ENCODE measurements around the gene TMEM181.
A peak's percentile ranks its signal among the peaks of the same experiment; 100 is the strongest.
"Not testable (repeated sequence)": the region's sequence is repeated elsewhere in the genome, so short reads cannot be mapped to it uniquely, and the experiment has no call there.

The TMEM181 gene

GRCh38 chr6:158660333-158660754 is 100.5 kb downstream of the TMEM181 start:
- peak; percentile 65 for DNase-seq (ENCODE audit: low spot score)

DNA sequence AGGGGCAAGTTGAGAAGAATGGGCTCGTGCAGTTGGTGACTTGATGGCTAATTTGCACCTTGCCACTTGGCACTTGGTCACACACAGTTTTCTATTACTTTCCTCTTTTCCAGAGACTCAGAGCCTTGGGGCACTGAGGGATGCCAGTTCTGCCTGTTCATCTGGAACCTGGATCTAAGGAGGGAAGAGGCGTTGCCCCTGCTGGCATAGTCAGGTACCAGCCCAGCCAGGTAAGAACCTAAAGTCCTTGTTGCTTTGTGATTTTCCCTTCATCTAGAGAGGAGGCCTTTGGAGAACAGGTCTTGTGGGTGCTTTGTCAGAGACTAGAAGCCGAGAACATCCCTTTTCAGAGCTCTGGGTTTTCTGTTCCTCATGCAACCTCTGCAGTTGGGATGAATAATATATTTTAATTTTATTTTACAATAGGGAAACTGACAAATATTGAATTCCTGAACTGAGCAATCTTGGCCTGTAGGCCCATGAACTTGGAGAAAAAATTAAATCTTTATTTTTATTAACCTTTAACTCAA is 101.3 kb downstream of the TMEM181 start:
- no peak for DNase-seq (ENCODE audit: low spot score)

DNA sequence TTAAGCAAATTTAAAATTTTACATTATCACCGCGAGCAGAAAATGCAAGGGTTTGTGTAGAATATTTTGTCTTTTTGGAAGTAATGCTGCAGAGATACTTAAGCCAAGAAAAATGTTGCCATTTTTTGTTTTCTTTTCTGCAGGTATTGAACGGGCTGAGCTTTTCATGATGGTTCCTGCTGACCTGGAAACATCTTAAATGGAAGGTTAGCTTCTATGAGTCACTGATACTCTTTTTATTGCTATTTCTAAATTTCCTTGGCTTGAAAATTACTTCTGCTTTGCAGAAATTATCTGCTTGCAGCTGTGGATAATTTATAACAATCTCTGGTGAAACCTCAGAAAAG is 102.7 kb downstream of the TMEM181 start:
- DNase-seq (ENCODE audit: low spot score) = no peak

- DNase-seq (ENCODE audit: low spot score) = no peak
Measured at GRCh38 chr6:158662954-158663624, 103.2 kb downstream of the TMEM181 start.

DNA sequence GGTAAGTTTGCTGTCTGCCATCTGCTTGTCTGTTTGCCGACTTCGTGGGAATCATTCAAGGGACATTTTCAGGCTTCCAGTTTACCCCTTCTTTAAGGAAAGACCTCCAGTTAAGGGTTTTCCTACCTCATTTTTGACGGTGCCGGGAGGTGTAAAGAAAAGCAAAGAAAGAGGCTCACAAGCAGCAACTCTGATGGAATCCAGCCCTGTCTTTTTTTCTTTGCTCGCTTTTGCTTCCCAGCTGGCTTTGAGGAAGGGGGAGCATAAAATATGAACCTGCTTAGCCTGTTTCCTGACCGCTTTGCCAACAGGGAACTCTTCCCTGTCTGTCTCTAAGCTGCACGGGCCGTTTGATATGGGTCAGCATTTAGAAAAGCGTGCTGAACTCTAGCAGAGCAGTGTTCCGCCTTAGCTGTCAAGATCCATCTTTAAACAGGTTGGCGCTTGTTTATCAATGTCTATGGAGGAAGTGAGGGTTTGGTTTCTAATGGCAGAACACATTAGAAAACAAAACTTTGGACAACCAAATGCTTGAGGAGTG is 103.8 kb downstream of the TMEM181 start:
- DNase-seq (ENCODE audit: low spot score) = no peak

- no peak for DNase-seq (ENCODE audit: low spot score)
Measured at GRCh38 chr6:158665332-158665731, 105.4 kb downstream of the TMEM181 start.

- DNase-seq (ENCODE audit: low spot score) = no peak
Measured at GRCh38 chr6:158666628-158667359, 106.9 kb downstream of the TMEM181 start.

GRCh38 chr6:158667360-158667981 is 107.6 kb downstream of the TMEM181 start:
- DNase-seq (ENCODE audit: low spot score) = no peak

GRCh38 chr6:158668707-158669103 is 108.8 kb downstream of the TMEM181 start:
- no peak for DNase-seq (ENCODE audit: low spot score)

DNA sequence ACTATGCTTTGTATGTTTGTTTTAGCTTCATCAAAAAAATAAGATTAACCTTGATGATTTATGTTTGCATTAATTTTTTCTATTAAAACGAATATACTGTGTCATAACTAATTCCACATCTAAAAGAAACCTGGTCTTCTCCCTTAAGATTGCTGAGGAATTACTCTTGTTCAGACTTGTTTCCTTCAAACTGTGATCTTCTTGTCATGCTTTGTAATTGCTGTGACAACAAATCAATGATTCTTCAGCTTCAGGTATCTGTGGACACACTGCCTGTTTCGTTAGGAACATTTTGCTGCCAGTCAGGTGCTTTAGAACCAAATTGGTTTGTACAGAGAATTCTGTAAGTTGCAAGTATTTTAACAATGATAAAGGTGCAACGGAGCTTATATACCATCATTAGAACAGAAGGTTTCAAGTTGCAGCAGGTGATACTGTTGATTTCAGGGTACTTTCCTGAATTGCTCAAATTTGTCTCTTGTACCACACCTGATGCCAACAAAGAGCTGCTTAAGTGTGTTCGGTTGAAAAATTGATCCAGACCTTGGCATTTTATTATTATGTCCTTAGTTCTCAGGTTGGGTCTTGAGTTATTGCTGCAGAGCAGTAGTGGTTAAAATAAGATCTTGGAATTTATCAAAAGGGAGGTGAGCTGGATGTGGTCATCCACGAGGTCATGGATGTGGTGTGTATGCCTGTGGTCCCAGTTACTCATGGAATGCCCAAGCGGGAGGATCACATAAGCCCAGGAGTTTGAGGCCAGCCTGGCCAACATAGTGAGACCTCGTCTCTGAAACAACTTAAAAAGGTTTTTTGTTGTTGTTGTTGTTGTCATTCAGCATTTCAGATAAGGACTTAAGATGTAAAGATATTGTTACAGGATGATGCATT is 109.5 kb downstream of the TMEM181 start:
- no peak for DNase-seq (ENCODE audit: low spot score)

GRCh38 chr6:158672119-158672518 is 112.2 kb downstream of the TMEM181 start:
- not testable (repeated sequence) for DNase-seq (ENCODE audit: low spot score)

GRCh38 chr6:158672726-158673125 is 112.8 kb downstream of the TMEM181 start:
- no peak for DNase-seq (ENCODE audit: low spot score)

GRCh38 chr6:158674342-158675131 is 114.6 kb downstream of the TMEM181 start:
- DNase-seq (ENCODE audit: low spot score) = no peak

DNA sequence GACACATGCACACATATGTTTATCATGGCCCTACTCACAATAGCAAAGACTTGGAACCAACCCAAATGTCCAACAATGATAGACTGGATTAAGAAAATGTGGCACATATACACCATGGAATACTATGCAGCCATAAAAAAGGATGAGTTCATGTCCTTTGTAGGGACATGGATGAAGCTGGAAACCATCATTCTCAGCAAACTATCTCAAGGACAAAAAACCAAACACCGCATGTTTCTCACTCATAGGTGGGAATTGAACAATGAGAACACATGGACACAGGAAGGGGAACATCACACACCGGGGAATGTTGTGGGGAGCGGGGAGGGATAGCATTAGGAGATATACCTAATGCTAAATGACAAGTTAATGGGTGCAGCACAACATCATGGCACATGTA is 117.2 kb downstream of the TMEM181 start:
- not testable (repeated sequence) for DNase-seq (ENCODE audit: low spot score)

GRCh38 chr6:158677906-158678578 is 118.2 kb downstream of the TMEM181 start:
- no peak for DNase-seq (ENCODE audit: low spot score)

DNA sequence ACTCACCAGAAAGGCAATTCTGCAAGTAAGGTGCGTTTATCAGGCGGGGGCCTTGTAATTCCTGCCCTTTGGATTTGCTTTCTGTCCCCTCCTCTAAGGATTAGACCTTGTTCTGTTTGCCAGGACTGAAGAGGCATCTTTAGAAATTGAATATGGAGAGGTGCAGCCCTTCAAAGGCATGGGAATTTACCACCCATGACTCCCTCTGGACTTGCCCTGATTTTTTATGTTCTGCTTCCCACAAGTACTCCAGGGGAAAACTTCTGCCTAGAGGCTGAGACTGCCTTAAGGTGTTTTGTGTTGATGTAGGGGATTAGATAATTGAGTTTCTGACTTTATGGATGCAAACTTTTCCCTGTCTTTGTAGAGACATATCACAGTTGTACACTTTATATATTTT is 120.1 kb downstream of the TMEM181 start:
- no peak for DNase-seq (ENCODE audit: low spot score)

- no peak for DNase-seq (ENCODE audit: low spot score)
Measured at GRCh38 chr6:158680481-158680880, 120.6 kb downstream of the TMEM181 start.

DNA sequence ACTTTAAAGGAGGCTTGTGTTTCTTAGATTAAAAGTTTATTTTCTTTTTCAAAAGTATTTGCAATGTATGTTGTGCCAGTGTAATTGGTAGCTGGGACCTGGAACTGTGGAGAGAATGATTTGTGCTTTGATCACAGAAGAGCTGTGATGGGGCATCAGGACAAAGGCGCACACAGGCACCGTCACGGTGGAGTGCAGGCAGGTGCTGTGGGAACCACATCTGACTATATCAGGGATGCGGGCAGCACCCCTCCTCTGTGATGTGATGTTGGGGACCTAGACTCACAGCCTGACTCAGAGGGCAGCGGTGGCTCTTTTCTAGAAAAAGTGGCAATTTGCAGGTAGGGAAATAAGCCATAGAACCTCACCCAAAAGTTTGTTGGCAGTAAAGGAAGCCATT is 124.4 kb downstream of the TMEM181 start:
- DNase-seq (ENCODE audit: low spot score) = no peak

DNA sequence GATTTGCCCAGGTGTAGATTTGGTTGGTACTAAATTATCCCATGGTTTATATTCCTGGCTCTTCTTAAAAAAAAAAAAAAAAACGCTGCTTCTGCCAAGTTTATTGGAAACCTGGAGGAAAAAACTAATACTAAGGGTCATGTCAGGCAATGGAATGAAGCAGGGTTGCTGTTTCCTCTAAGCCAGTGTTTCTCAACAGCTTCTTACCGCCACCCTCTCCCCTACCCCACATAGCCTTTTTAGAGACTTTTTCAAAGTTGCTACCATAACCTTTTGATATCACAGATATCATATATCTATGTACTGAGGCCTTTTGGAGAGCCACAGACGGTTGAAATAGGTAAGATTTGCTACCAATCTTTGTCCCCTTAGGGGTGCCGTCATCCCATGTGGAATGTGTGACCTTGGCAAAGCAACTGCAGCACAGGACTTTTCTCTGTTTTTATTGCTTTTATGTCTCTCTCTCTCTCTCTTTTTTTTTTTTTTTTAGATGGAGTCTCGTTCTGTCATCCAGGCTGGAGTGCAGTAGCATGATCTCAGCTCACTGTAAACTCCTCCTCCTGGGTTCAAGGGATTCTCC is 124.9 kb downstream of the TMEM181 start:
- DNase-seq (ENCODE audit: low spot score) = no peak
